HepG2 (cell line): ENCODE results near the gene SSBP4.

Experiments
- SMC3 ChIP-seq: IDR thresholded peaks from 2 replicates; pipeline ENCODE4 v1.6.1; 2011; ENCODE audit warnings: low read length, improper control_type of control experiment
- U2AF1 ChIP-seq: fragments of 200-400 bp; formaldehyde crosslinking; optimal IDR thresholded peaks from 2 replicates; pipeline ENCODE3; 2017; ENCODE audit warnings: mild to moderate bottlenecking, low read depth, low read length

GRCh38 chr19:18385359-18385674, 33.9 kb upstream of the SSBP4 start:
- TF ChIP-seq U2AF1, result no peak
- no peak for TF ChIP-seq SMC3
